Mesenchymal stem cell (in vitro differentiated cells and primary cell): ENCODE measurements around the gene CAMK2G.
A peak's percentile ranks its signal among the peaks of the same experiment; 100 is the strongest.

ENCODE experiments used
- DNase-seq: peaks from one replicate; pipeline ENCODE4 v3.0.0-alpha.2; 2013
- H2AFZ ChIP-seq: one replicate; pipeline ENCODE4 v1.6.1; 2013; ENCODE audit warnings: low read depth, mild to moderate bottlenecking, control low read depth, inconsistent platforms, low read length, moderate library complexity
- H2AK5ac ChIP-seq: 2 replicates; pipeline ENCODE4 v1.6.1; 2013; ENCODE audit warnings: low read length, moderate library complexity, mild to moderate bottlenecking, inconsistent platforms; ENCODE audit not compliant: severe bottlenecking
- H2BK120ac ChIP-seq: one replicate; pipeline ENCODE4 v1.6.1; 2013; ENCODE audit warnings: low read depth, mild to moderate bottlenecking, inconsistent platforms, low read length, moderate library complexity
- H2BK12ac ChIP-seq, 2 experiments: one replicate each; pipeline ENCODE4 v1.6.1; 2013; ENCODE audit warnings: inconsistent platforms in 2 of 2, low read length in 2 of 2, mild to moderate bottlenecking in 2 of 2, moderate library complexity in 2 of 2, control low read depth in 1 of 2
- H2BK15ac ChIP-seq: one replicate; pipeline ENCODE4 v1.6.1; 2013; ENCODE audit warnings: mild to moderate bottlenecking, low read depth, inconsistent platforms; ENCODE audit not compliant: poor library complexity, severe bottlenecking
- H2BK5ac ChIP-seq: 2 replicates; pipeline ENCODE4 v1.6.1; 2013; ENCODE audit warnings: low read depth, mild to moderate bottlenecking, low read length, control low read depth, inconsistent platforms; ENCODE audit not compliant: poor library complexity, severe bottlenecking
- H3K14ac ChIP-seq, 2 experiments: one replicate each; pipeline ENCODE4 v1.6.1; 2013; ENCODE audit warnings: inconsistent platforms in 2 of 2, low read length in 2 of 2, control low read depth in 1 of 2, mild to moderate bottlenecking in 1 of 2, moderate library complexity in 1 of 2
- H3K18ac ChIP-seq, 2 experiments: one replicate each; pipeline ENCODE4 v1.6.1; 2013; ENCODE audit warnings: inconsistent platforms in 2 of 2, low read length in 2 of 2, control low read depth in 1 of 2, low read depth in 1 of 2, mild to moderate bottlenecking in 1 of 2
- H3K23ac ChIP-seq, 2 experiments: one replicate each; pipeline ENCODE4 v1.6.1; 2013; ENCODE audit warnings: inconsistent platforms in 2 of 2, low read length in 2 of 2, mild to moderate bottlenecking in 2 of 2, moderate library complexity in 2 of 2, control low read depth in 1 of 2
- H3K27ac ChIP-seq: 2 replicates; pipeline ENCODE4 v1.5.1; 2013; ENCODE audit warnings: mild to moderate bottlenecking, moderate library complexity, low read length, control low read depth, inconsistent platforms; ENCODE audit not compliant: poor library complexity, severe bottlenecking
- H3K27me3 ChIP-seq, 2 experiments: 2 replicates each; pipeline versions ENCODE4 v1.6.1 to v1.7.0; 2013; ENCODE audit warnings: low read length in 2 of 2, mild to moderate bottlenecking in 2 of 2, moderate library complexity in 2 of 2, control low read depth in 1 of 2, inconsistent platforms in 1 of 2; ENCODE audit not compliant: control insufficient read depth in 1 of 2, insufficient read depth in 1 of 2
- H3K36me3 ChIP-seq, 2 experiments: 2 replicates each; pipeline versions ENCODE4 v1.6.1 to v1.7.0; 2013; ENCODE audit warnings: low read length in 2 of 2, control low read depth in 1 of 2, inconsistent platforms in 1 of 2, low read depth in 1 of 2, mild to moderate bottlenecking in 1 of 2; ENCODE audit not compliant: insufficient read depth in 2 of 2, control insufficient read depth in 1 of 2
- H3K4ac ChIP-seq, 2 experiments: one replicate each; pipeline ENCODE4 v1.6.1; 2013; ENCODE audit warnings: inconsistent platforms in 2 of 2, low read length in 2 of 2, mild to moderate bottlenecking in 2 of 2, moderate library complexity in 2 of 2, control low read depth in 1 of 2, low read depth in 1 of 2
- H3K4me1 ChIP-seq: 2 replicates; pipeline ENCODE4 v1.6.1; 2013; ENCODE audit warnings: low read depth, low read length, control low read depth; ENCODE audit not compliant: control insufficient read depth, insufficient read depth
- H3K4me2 ChIP-seq: 2 replicates; pipeline ENCODE4 v1.6.1; 2013; ENCODE audit warnings: low read length, mild to moderate bottlenecking, inconsistent platforms; ENCODE audit not compliant: poor library complexity, severe bottlenecking
- H3K4me3 ChIP-seq, 2 experiments: 2 replicates each; pipeline versions ENCODE4 v1.5.1 to v1.7.0; 2013; ENCODE audit warnings: low read length in 2 of 2, mild to moderate bottlenecking in 2 of 2, control low read depth in 1 of 2, low read depth in 1 of 2; ENCODE audit not compliant: insufficient read depth in 1 of 2
- H3K79me1 ChIP-seq: replicated peaks from 2 replicates; pipeline ENCODE4 v1.6.1; 2013; ENCODE audit warnings: mild to moderate bottlenecking, control low read depth, low read length, inconsistent platforms; ENCODE audit not compliant: poor library complexity, severe bottlenecking
- H3K9ac ChIP-seq: 2 replicates; pipeline ENCODE4 v1.7.0; 2013; ENCODE audit warnings: mild to moderate bottlenecking, low read length, moderate library complexity
- H3K9me3 ChIP-seq: 2 replicates; pipeline ENCODE4 v1.7.0; 2013; ENCODE audit warnings: mild to moderate bottlenecking, low read length; ENCODE audit not compliant: control insufficient read depth
- H4K8ac ChIP-seq: one replicate; pipeline ENCODE4 v1.6.1; 2013; ENCODE audit warnings: inconsistent platforms, mild to moderate bottlenecking, low read length, moderate library complexity
- H4K91ac ChIP-seq: one replicate; pipeline ENCODE4 v1.6.1; 2013; ENCODE audit warnings: mild to moderate bottlenecking, low read length, inconsistent platforms
- WGBS: methylation state at CpG from one replicate; pipeline ENCODE4 v1.1.7; 2013; ENCODE audit warnings: mixed read lengths; 5-methylcytosine and 5-hydroxymethylcytosine counted together

Gene CAMK2G

GRCh38 chr10:73856261-73856660, 18.1 kb downstream of the CAMK2G start:
- H3K4me3 ChIP-seq: no peak overlapping the region
- H2BK15ac ChIP-seq: no peak overlapping the region
- H2BK5ac ChIP-seq: no peak overlapping the region
- no peak overlapping the region for H3K23ac ChIP-seq
- no peak overlapping the region for H3K9ac ChIP-seq
- 97% methylated on average over 8 of the region's 8 CpGs for WGBS
- peaks cover 34% of the 10 kb centered on the region for H3K79me1 ChIP-seq
- H3K4me1 ChIP-seq: peaks cover 17% of the 10 kb centered on the region
- no peak overlapping the region for H2AK5ac ChIP-seq
- no peak overlapping the region for H2BK12ac ChIP-seq
- no peak overlapping the region for H4K8ac ChIP-seq
- no peaks in the 10 kb centered on the region for H3K27me3 ChIP-seq
- H2BK120ac ChIP-seq: no peak overlapping the region
- H3K4ac ChIP-seq: no peak overlapping the region
- no peak overlapping the region for H3K14ac ChIP-seq
- H3K27ac ChIP-seq: no peak overlapping the region
- H4K91ac ChIP-seq: no peak overlapping the region
- H3K36me3 ChIP-seq: peaks cover 70 to 76% of the 10 kb centered on the region in 2 experiments
- H3K4me2 ChIP-seq: no peak overlapping the region
- no peak overlapping the region for H3K18ac ChIP-seq
- H2AFZ ChIP-seq: no peak overlapping the region
- no peak for DNase-seq
- H3K9me3 ChIP-seq: no peaks in the 10 kb centered on the region

- no peaks in the 10 kb centered on the region for H3K27me3 ChIP-seq
- no peak overlapping the region for H3K4ac ChIP-seq
- no peak overlapping the region for H4K8ac ChIP-seq
- no peak overlapping the region for H3K9ac ChIP-seq
- no peak overlapping the region for H3K4me2 ChIP-seq
- H3K23ac ChIP-seq: no peak overlapping the region
- H2BK12ac ChIP-seq: peak overlapping the region in 1 of 2 experiments; percentile 7
- H3K18ac ChIP-seq: peak overlapping the region in 1 of 2 experiments; percentile 8
- peaks cover 33% of the 10 kb centered on the region for H3K79me1 ChIP-seq
- peaks cover 65 to 68% of the 10 kb centered on the region in 2 experiments for H3K36me3 ChIP-seq
- 87% methylated on average over 4 of the region's 4 CpGs for WGBS
- no peak for DNase-seq
- H3K27ac ChIP-seq: no peak overlapping the region
- H2AK5ac ChIP-seq: no peak overlapping the region
- no peak overlapping the region for H2BK120ac ChIP-seq
- H3K4me1 ChIP-seq: peaks cover 24% of the 10 kb centered on the region
- H2BK15ac ChIP-seq: no peak overlapping the region
- no peak overlapping the region for H3K4me3 ChIP-seq
- H4K91ac ChIP-seq: no peak overlapping the region
- H2BK5ac ChIP-seq: no peak overlapping the region
- H3K14ac ChIP-seq: no peak overlapping the region
- no peak overlapping the region for H2AFZ ChIP-seq
- no peaks in the 10 kb centered on the region for H3K9me3 ChIP-seq
Observed at GRCh38 chr10:73855413-73855812, 18.9 kb downstream of the CAMK2G start.

GRCh38 chr10:73854310-73854709, 20.0 kb downstream of the CAMK2G start:
- H3K4ac ChIP-seq: no peak overlapping the region
- no peak overlapping the region for H4K91ac ChIP-seq
- H4K8ac ChIP-seq: no peak overlapping the region
- peaks cover 17% of the 10 kb centered on the region for H3K4me1 ChIP-seq
- no peak overlapping the region for H2AFZ ChIP-seq
- DNase-seq: no peak
- peaks cover 38% of the 10 kb centered on the region for H3K79me1 ChIP-seq
- H2BK15ac ChIP-seq: no peak overlapping the region
- no peak overlapping the region for H2AK5ac ChIP-seq
- no peaks in the 10 kb centered on the region for H3K27me3 ChIP-seq
- 90% methylated on average over 5 of the region's 5 CpGs for WGBS
- no peak overlapping the region for H3K4me3 ChIP-seq
- H3K4me2 ChIP-seq: no peak overlapping the region
- H3K36me3 ChIP-seq: peaks cover 58% of the 10 kb centered on the region in 2 experiments
- no peak overlapping the region for H3K9ac ChIP-seq
- H2BK120ac ChIP-seq: no peak overlapping the region
- H3K9me3 ChIP-seq: no peaks in the 10 kb centered on the region
- H3K18ac ChIP-seq: no peak overlapping the region
- no peak overlapping the region for H3K23ac ChIP-seq
- H2BK5ac ChIP-seq: no peak overlapping the region
- no peak overlapping the region for H3K27ac ChIP-seq
- no peak overlapping the region for H3K14ac ChIP-seq
- no peak overlapping the region for H2BK12ac ChIP-seq

GRCh38 chr10:73853196-73853595, 21.2 kb downstream of the CAMK2G start:
- Histone ChIP-seq H3K9me3 (no peaks in the 10 kb centered on the region), H2AK5ac (no peak overlapping the region), H3K18ac (no peak overlapping the region), H3K79me1 (peaks cover 34% of the 10 kb centered on the region), H2BK15ac (no peak overlapping the region), H3K27me3 (no peaks in the 10 kb centered on the region), H3K4me2 (no peak overlapping the region), H4K8ac (no peak overlapping the region), H4K91ac (no peak overlapping the region), H2AFZ (no peak overlapping the region), H3K9ac (no peak overlapping the region), H3K23ac (no peak overlapping the region), H3K4me3 (no peak overlapping the region), H3K4me1 (peaks cover 15% of the 10 kb centered on the region), H2BK12ac (peak overlapping the region in 1 of 2 experiments; percentile 11), H3K4ac (no peak overlapping the region), H3K14ac (no peak overlapping the region), H2BK120ac (no peak overlapping the region), H3K27ac (no peak overlapping the region), H2BK5ac (no peak overlapping the region), H3K36me3 (peaks cover 55 to 57% of the 10 kb centered on the region in 2 experiments)
- DNase-seq: no peak
- WGBS: 94% methylated on average over 10 of the region's 10 CpGs
